Lower lobe of right lung (tissue), 2 donors: Measurements from ENCODE around the gene ACTL6A. TPM values are rescaled to one million over a fixed set of nuclear protein-coding genes. Genes with fewer than 3 reads are reported as not detected.

Experiments
- ATAC-seq, 2 donors: fragments of 200-7000 bp; cut with Tn5 transposase; one replicate each; pipeline ENCODE4 v1.9.1; 2020 to 2022; ENCODE audit warnings: mild to moderate bottlenecking in 2 of 2, moderate library complexity in 2 of 2
- DNase-seq: peaks from one replicate; pipeline ENCODE4 v3.0.0-alpha.2; 2020
- H3K27ac ChIP-seq: fragments of 200-600 bp; one replicate; pipeline ENCODE4 v1.8.0; 2022
- H3K27me3 ChIP-seq: fragments of 200-600 bp; one replicate; pipeline ENCODE4 v1.8.0; 2022; ENCODE audit warnings: low read depth
- H3K36me3 ChIP-seq: fragments of 200-600 bp; one replicate; pipeline ENCODE4 v1.8.0; 2022; ENCODE audit warnings: mild to moderate bottlenecking
- H3K4me1 ChIP-seq: fragments of 200-600 bp; one replicate; pipeline ENCODE4 v1.8.0; 2022
- H3K4me3 ChIP-seq: fragments of 200-600 bp; one replicate; pipeline ENCODE4 v1.8.0; 2022; ENCODE audit warnings: mild to moderate bottlenecking
- H3K9me3 ChIP-seq: fragments of 200-600 bp; one replicate; pipeline ENCODE4 v1.8.0; 2022
- intact Hi-C: fragments of 100-400 bp; cut with DNase I; formaldehyde crosslinking; loops from one replicate; pipeline ENCODE4 v1.11.0; 2022
- total RNA-seq: library from RNA; stranded (reverse); fragmentation: NEBNext Ultra II Directional; extraction: Animal tissue kit (Norgen Biotek cat#: 25700); gene quantifications from one replicate; pipeline ENCODE4 v1.2.1, GENCODE V29; 2021
- TF ChIP-seq, protein P1 (sequence below): fragments of 200-600 bp; IDR thresholded peaks from one replicate; pipeline ENCODE4 v1.8.0; 2022; ENCODE audit warnings: antibody characterized with exemption, mild to moderate bottlenecking
- donor health status: DM: no; HTN: yes; CAD: no; lungs with severe emphysema.

The ACTL6A gene
- total RNA-seq, 1 donor from 2014 or later = 36.5 TPM

DNA sequence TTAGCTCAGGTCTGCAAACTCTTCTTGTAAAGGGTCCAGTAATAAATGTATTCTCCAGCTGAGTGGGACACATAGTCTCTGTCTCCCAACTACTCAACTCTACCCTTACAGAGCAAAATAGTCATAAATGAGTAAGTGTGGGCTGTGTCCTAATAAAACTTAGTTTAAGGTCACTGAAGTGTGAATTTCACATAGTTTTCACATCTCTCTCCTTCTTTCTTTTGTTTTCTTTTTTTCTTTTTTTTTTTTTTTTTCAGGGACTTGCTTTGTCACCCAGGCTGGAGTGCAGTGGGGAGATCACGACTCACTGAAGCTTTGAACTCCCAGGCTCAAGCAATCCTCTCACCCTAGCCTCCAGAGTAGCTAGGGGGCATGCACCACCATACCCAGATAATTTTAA, 1.9 kb upstream of the ACTL6A start:
- Histone ChIP-seq H3K9me3 (no peaks in the 10 kb centered on the region), H3K27me3 (no peaks in the 10 kb centered on the region), H3K36me3 (no peaks in the 10 kb centered on the region), H3K4me1 (peaks cover 18% of the 10 kb centered on the region), H3K4me3 (no peak overlapping the region), H3K27ac (no peak overlapping the region)
- ATAC-seq (no peak), DNase-seq (no peak)
- intact Hi-C loops = no loop called here
- TF ChIP-seq, protein P1, sequence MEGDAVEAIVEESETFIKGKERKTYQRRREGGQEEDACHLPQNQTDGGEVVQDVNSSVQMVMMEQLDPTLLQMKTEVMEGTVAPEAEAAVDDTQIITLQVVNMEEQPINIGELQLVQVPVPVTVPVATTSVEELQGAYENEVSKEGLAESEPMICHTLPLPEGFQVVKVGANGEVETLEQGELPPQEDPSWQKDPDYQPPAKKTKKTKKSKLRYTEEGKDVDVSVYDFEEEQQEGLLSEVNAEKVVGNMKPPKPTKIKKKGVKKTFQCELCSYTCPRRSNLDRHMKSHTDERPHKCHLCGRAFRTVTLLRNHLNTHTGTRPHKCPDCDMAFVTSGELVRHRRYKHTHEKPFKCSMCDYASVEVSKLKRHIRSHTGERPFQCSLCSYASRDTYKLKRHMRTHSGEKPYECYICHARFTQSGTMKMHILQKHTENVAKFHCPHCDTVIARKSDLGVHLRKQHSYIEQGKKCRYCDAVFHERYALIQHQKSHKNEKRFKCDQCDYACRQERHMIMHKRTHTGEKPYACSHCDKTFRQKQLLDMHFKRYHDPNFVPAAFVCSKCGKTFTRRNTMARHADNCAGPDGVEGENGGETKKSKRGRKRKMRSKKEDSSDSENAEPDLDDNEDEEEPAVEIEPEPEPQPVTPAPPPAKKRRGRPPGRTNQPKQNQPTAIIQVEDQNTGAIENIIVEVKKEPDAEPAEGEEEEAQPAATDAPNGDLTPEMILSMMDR = no peak

- peak; percentile 87 for DNase-seq
- ATAC-seq = peak; percentile 85 to 89
- Histone ChIP-seq H3K36me3 (no peaks in the 10 kb centered on the region), H3K4me3 (peak overlapping the region; percentile 91), H3K27me3 (no peaks in the 10 kb centered on the region), H3K4me1 (peaks cover 18% of the 10 kb centered on the region), H3K9me3 (no peaks in the 10 kb centered on the region), H3K27ac (peak overlapping the region; percentile 85)
- intact Hi-C loops = no loop called here
- TF ChIP-seq, protein P1 = peak; percentile 61
Measured at GRCh38 chr3:179563271-179563783, 601 bp downstream of the ACTL6A start.

DNA sequence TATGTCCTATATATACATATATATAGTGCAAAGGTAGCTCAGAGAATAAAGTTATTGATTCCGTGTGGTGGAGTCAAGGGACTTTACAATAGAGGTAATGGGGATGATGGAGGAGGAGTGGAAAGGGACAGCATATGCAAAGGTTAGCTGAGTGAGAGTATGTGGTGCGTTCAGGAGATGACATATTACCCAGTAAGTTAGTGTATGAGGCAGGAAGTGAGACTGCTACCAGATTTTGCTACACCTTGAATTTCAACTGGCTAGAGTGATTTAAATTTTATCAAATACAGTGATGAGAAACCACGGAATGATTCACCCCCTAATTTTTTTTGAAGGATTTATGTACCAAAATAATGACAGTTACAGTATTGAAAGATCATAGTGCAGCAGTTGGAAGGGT, 2.8 kb downstream of the ACTL6A start:
- H3K4me3 ChIP-seq = no peak overlapping the region
- intact Hi-C loops = no loop called here
- peaks cover 10% of the 10 kb centered on the region for H3K36me3 ChIP-seq
- H3K27ac ChIP-seq = no peak overlapping the region
- no peaks in the 10 kb centered on the region for H3K27me3 ChIP-seq
- TF ChIP-seq, protein P1 = no peak
- no peak for DNase-seq
- H3K4me1 ChIP-seq = peaks cover 18% of the 10 kb centered on the region
- H3K9me3 ChIP-seq = no peaks in the 10 kb centered on the region
- ATAC-seq = no peak

DNA sequence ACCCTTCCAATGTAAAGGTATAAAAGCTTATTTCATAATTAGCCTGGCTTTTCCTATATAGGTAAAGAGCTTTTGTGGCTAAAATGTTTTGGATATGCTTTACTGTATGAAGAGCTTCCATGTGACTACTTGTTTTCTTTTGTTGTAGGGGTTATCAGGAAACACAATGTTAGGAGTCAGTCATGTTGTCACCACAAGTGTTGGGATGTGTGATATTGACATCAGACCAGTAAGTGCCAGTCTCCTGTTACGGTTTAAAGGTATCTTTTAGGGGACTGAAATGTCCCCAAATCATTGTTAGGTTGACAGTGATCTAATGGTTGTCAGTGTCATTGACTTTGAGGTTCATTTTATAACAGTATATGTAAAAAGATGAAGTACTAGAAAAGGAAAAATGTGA, 18.3 kb downstream of the ACTL6A start:
- intact Hi-C loops = no loop called here
- Histone ChIP-seq H3K27me3 (no peaks in the 10 kb centered on the region), H3K36me3 (peaks cover 96% of the 10 kb centered on the region), H3K9me3 (no peaks in the 10 kb centered on the region), H3K27ac (no peak overlapping the region), H3K4me1 (no peaks in the 10 kb centered on the region), H3K4me3 (no peak overlapping the region)
- ATAC-seq (no peak), DNase-seq (no peak)
- TF ChIP-seq, protein P1 = no peak

DNA sequence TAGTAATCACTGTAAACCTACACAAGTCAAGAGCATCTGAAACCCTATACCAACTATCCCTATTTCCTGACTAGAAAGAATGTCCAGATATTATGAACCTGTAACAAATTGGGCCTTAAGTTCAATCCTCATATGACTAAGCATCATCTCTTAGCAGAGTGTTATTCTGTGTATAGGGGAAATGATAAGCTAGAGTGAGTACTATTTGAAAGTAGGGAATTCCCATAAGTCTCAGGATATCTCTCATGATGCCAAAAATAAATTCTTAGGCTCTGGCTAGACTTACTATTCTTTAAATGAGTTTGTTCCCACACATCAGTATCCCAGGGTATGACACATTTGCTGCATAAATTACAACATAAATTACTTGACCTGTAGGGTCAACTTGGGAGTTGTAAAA, 26.4 kb downstream of the ACTL6A start:
- H3K27me3 ChIP-seq = no peaks in the 10 kb centered on the region
- H3K36me3 ChIP-seq = peaks cover 99% of the 10 kb centered on the region
- H3K4me3 ChIP-seq = no peak overlapping the region
- intact Hi-C loops = no loop called here
- H3K4me1 ChIP-seq = no peaks in the 10 kb centered on the region
- TF ChIP-seq, protein P1 = no peak
- H3K9me3 ChIP-seq = no peaks in the 10 kb centered on the region
- no peak overlapping the region for H3K27ac ChIP-seq
- no peak for ATAC-seq
- no peak for DNase-seq

GRCh38 chr3:179590669-179591068, 27.9 kb downstream of the ACTL6A start:
- no peak for ATAC-seq
- Histone ChIP-seq H3K27ac (no peak overlapping the region), H3K36me3 (peaks cover 100% of the 10 kb centered on the region), H3K4me1 (no peaks in the 10 kb centered on the region), H3K4me3 (no peak overlapping the region), H3K9me3 (no peaks in the 10 kb centered on the region), H3K27me3 (no peaks in the 10 kb centered on the region)
- TF ChIP-seq, protein P1 = no peak
- no peak for DNase-seq
- intact Hi-C loops = no loop called here
